ENCODE results near the gene DNM1L.
"Not testable (repeated sequence)": the region's sequence is repeated elsewhere in the genome, so short reads cannot be mapped to it uniquely, and the experiment has no call there.

The DNM1L gene

GRCh38 chr12:32698285-32698684 lies 19.2 kb downstream of the DNM1L start:
- Mint-ChIP-seq H3K27ac (no peak overlapping the region), H3K27me3 (ENCODE audit: low read depth) (no peaks in the 10 kb centered on the region), H3K4me3 (no peak overlapping the region), H3K9me3 (peaks cover 21% of the 10 kb centered on the region), H3K4me1 (no peaks in the 10 kb centered on the region), H3K36me3 (ENCODE audit: low read depth) (peaks cover 45% of the 10 kb centered on the region)
- no peak for TF ChIP-seq CTCF (IDR thresholded peaks at IDR 0.05; ENCODE audit: unreplicated experiment in 3 of 3)

GRCh38 chr12:32699437-32699836 lies 20.3 kb downstream of the DNM1L start:
- H3K4me3 Mint-ChIP-seq; H3K27me3 Mint-ChIP-seq (ENCODE audit: low read depth); H3K27ac Mint-ChIP-seq; H3K4me1 Mint-ChIP-seq: not testable (repeated sequence)
- peaks cover 36% of the 10 kb centered on the region for H3K36me3 Mint-ChIP-seq (ENCODE audit: low read depth)
- peaks cover 13% of the 10 kb centered on the region for H3K9me3 Mint-ChIP-seq

GRCh38 chr12:32702473-32702872 lies 23.4 kb downstream of the DNM1L start:
- Mint-ChIP-seq H3K9me3 (no peaks in the 10 kb centered on the region), H3K36me3 (ENCODE audit: low read depth) (peaks cover 18% of the 10 kb centered on the region), H3K27ac (peak overlapping the region in 1 of 3 experiments; percentile 78), H3K4me1 (no peaks in the 10 kb centered on the region), H3K4me3 (no peak overlapping the region), H3K27me3 (ENCODE audit: low read depth) (no peaks in the 10 kb centered on the region)
- no peak for TF ChIP-seq CTCF (IDR thresholded peaks at IDR 0.05; ENCODE audit: unreplicated experiment in 3 of 3)

DNA sequence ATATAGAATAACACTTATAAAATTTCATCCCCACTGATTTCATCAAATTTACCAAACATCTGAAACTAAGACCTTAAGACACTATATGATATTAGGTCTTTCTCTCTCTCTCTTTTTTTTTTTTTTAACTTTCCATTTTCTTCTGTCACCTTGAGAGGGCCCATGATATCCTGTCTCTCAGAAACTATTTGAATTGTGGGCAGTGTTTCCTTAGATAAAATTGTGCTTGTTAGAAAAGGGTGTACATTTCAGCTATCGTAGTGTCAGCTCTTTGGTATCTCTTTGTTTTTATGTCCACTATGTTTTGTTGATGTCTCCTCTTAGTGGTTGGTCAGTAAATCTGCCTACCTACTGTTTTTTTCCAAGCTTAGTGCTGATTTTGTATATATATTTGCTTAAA lies 23.8 kb downstream of the DNM1L start:
- Mint-ChIP-seq H3K4me3 (no peak overlapping the region), H3K9me3 (no peaks in the 10 kb centered on the region), H3K27ac (peak overlapping the region in 2 of 3 experiments; percentile 48 to 78), H3K27me3 (ENCODE audit: low read depth) (no peaks in the 10 kb centered on the region), H3K4me1 (no peaks in the 10 kb centered on the region), H3K36me3 (ENCODE audit: low read depth) (peaks cover 18% of the 10 kb centered on the region)
- no peak for TF ChIP-seq CTCF (IDR thresholded peaks at IDR 0.05; ENCODE audit: unreplicated experiment in 3 of 3)

DNA sequence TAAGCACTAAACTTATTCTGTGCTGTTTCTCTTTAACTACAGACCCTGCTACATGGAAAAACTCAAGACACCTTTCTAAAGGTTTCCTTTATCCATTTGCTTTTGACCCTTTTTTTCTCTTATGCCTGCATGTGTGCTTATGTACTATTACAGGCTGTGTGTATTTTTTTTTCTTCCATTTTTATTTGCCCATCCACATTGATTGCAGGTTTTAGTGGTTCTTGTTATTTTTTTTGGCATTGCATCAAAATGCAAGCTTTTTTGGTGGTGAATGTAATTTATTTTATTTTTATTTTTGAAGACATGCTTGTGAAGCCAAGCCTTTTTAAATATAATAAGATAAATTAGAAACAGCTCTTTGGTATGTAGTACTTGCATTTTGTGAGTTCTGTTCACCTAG lies 26.7 kb downstream of the DNM1L start:
- no peak overlapping the region for H3K4me3 Mint-ChIP-seq
- no peaks in the 10 kb centered on the region for H3K4me1 Mint-ChIP-seq
- H3K27ac Mint-ChIP-seq: peak overlapping the region in 1 of 3 experiments; percentile 72
- H3K36me3 Mint-ChIP-seq (ENCODE audit: low read depth): peaks cover 24% of the 10 kb centered on the region
- no peak for TF ChIP-seq CTCF (IDR thresholded peaks at IDR 0.05; ENCODE audit: unreplicated experiment in 3 of 3)
- H3K9me3 Mint-ChIP-seq: no peaks in the 10 kb centered on the region
- no peaks in the 10 kb centered on the region for H3K27me3 Mint-ChIP-seq (ENCODE audit: low read depth)

- TF ChIP-seq CTCF (IDR thresholded peaks at IDR 0.05; ENCODE audit: unreplicated experiment in 3 of 3): no peak
- no peaks in the 10 kb centered on the region for H3K9me3 Mint-ChIP-seq
- peaks cover 26% of the 10 kb centered on the region for H3K36me3 Mint-ChIP-seq (ENCODE audit: low read depth)
- H3K27me3 Mint-ChIP-seq (ENCODE audit: low read depth): no peaks in the 10 kb centered on the region
- H3K4me1 Mint-ChIP-seq: no peaks in the 10 kb centered on the region
- no peak overlapping the region for H3K4me3 Mint-ChIP-seq
- H3K27ac Mint-ChIP-seq: peak overlapping the region in 1 of 3 experiments; percentile 72
Observed at GRCh38 chr12:32706335-32707024, 27.4 kb downstream of the DNM1L start.
